ENCODE results near the gene PI4K2A.
"Not testable (repeated sequence)": the region's sequence is repeated elsewhere in the genome, so short reads cannot be mapped to it uniquely, and the experiment has no call there.

PI4K2A gene

GRCh38 chr10:97632949-97633884 is 7.3 kb upstream of the PI4K2A start, which contains the start of gene MORN4:
TSS of gene MORN4 (minus strand) at chr10:97633500. CDS start at chr10:97619653, 13,847 bp downstream.
- DNase-seq, result peak; percentile 92

DNA sequence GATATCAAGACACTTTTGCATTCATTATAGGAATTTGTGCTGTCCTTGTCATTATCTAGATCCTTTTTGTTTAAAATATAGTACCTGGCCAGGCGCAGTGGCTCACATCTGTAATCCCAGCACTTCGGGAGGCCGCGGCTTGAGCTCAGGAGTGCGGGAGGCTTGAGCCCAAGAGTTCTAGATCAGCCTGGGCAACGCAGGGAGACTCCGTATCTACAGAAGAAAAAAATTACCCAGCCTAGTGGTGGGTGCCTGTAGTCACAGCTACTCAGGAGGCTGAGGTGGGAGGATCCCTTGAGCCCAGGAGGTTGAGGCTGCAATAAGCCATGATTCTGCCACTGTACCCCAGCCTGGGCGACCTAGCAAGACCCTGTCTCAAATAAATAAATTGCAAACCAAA is 6.5 kb upstream of the PI4K2A start:
- peak; percentile 11 for DNase-seq

DNA sequence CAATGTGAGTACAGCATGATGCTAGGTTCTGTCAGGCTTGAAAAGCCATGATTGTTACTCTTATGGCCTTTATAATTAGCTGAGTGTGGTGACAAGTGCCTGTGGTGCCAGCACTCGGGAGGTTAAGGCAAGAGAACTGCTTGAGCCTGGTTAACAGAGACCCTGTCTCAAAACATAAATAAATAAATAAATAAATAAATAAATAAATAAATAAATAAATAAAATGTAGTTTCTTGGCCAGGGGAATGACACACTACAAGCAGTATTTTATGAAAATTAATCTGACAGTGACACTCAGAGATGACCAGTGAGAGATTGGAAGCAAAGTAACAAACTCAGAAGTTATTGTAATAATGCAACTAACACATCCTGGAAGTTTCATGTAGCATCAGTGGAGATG is 4.9 kb upstream of the PI4K2A start:
- DNase-seq, result no peak

DNA sequence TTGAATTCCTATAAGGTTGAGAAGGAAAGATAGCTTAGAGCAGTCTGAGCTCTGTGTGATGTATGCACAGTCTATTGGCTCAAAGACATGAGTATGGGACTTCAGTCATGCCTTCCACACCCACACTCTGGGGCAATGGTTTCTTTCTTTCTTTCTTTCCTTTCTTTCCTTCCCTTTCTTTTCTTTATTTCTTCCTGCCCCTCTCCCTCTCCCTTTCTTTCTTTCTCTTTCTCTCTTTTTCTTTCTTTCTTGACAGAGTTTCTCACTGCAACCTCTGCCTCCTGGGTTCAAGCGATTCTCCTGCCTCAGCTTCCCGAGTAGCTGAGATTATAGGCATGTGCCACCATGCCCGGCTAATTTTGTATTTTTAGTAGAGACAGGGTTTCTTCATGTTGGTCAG is 1.4 kb upstream of the PI4K2A start:
- DNase-seq, result not testable (repeated sequence)

DNA sequence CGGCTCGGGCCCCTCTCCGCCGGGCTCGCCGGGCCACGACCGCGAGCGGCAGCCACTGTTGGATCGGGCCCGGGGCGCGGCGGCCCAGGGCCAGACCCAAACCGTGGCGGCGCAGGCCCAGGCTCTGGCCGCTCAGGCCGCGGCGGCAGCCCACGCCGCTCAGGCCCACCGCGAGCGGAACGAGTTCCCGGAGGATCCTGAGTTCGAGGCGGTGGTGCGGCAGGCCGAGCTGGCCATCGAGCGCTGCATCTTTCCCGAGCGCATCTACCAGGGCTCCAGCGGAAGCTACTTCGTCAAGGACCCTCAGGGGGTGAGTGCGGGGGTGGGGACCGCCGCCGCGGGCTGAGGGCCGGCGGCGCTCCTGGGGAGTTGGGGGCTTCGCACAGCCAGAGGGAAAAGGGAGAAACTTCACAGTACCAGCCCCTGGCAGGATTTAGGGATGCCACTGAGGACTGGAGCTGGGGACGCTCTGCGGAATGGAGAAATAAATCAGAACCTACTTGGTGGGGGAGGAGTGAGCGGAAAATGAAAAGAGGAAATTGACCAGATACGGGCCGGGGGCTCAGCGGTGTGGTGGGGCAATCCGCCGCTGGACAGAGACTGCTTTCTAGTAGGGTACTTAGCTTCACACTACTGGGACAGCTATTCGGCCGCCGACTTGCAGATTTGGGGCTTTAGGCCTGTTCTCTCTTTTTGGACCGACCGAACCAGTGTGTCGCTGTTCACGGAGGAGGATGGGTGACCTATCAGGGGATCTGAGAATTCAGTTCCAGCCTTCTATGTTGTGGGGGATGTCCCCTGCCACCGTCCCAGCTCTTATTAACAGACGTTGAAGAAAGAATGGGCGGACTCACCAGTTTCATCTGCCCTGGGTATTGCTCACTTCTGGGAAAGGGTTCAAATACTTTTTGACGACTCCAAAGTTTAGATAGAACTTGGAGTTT is 669 bp downstream of the PI4K2A start:
- peak; percentile 23 for DNase-seq

- not testable (repeated sequence) for DNase-seq
These were observed 2.1 kb downstream of the PI4K2A start for GRCh38 chr10:97642471-97643159.

- DNase-seq, result no peak
These were observed 3.0 kb downstream of the PI4K2A start for GRCh38 chr10:97643441-97643985.

GRCh38 chr10:97644936-97645335 is 4.5 kb downstream of the PI4K2A start:
- no peak for DNase-seq

- no peak for DNase-seq
These were observed 7.1 kb downstream of the PI4K2A start for GRCh38 chr10:97647556-97647955.

- DNase-seq, result peak; percentile 38
These were observed 8.3 kb downstream of the PI4K2A start for GRCh38 chr10:97648562-97649404.

DNA sequence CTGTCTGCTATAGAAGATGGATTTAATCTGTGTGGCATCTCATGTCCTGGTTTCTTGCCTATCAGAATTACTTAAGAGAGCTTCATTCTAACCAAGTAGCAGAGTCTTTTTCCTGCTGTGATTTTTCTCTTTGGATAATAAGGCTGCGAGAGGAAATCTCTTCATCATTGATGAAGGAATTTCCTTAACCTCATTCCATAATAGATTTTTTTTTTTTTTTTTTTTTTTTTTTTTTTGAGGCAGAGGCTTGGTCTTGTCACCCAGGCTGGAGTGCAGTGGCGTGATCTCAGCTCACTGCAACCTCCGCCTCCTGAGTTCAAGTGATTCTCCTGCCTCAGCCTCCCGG is 8.9 kb downstream of the PI4K2A start:
- DNase-seq, result not testable (repeated sequence)

DNA sequence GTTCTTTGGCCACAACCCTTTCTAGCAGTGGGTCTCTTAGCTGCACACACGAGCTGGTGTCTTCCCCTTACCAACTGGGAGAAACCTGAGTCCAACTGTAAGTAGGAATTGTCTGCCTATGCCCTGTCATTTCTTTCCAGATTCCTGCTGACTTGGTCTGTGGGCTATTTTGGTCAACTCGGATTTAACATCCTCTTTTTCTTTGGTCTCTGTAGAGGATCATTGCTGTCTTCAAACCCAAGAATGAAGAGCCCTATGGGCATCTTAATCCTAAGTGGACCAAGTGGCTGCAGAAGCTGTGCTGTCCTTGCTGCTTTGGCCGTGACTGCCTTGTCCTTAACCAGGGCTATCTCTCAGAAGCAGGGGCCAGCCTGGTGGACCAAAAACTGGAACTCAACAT is 10.3 kb downstream of the PI4K2A start:
- DNase-seq, result no peak

DNA sequence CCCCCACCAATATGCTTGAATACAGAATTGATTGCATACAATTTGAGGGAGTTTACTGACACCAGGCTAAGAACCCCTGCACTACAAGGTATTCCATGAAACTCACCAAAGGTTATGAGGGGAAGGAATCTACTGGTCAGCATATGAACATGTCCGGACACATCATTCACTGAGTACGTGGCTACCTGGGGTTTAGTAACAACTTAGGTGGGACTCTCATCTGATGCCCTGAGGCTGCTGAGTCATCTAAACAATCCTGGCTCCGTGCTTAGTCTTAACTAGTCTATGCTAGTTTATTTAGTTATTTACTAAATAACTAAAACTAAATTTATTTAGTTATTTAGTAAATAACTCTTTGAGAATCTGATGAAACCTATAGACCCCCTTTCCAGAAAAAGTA is 11.3 kb downstream of the PI4K2A start:
- DNase-seq, result no peak

- DNase-seq, result no peak
These were observed 16.3 kb downstream of the PI4K2A start for GRCh38 chr10:97656777-97657176.

- no peak for DNase-seq
These were observed 19.1 kb downstream of the PI4K2A start for GRCh38 chr10:97659589-97659988.

DNA sequence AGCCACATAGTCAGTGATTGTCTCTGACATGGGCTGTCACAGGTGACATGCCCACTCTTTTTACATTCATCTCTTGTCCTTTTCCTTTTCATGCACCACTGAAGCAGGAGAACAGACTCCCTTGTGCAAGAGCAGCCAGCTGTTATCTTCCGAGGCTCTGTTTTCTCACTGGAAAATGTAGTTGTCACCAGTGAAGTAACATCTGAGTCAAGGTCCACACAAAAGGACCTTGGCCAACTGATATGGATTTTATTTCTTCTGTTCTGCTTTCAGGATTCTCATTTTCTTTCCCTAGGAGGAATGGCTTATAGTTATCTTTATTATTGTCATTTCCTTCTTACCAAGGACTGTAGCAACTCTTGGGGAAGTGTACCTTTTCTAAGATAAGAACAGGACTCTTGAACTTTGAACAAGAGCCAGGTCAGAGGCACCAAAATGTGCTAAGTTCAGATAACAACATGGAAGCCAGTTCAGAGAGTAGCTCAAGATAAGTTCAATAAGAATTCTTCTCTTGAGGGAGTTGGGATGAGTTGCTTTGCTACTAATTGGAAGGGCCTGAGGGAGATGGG is 23.9 kb downstream of the PI4K2A start:
- no peak for DNase-seq

DNA sequence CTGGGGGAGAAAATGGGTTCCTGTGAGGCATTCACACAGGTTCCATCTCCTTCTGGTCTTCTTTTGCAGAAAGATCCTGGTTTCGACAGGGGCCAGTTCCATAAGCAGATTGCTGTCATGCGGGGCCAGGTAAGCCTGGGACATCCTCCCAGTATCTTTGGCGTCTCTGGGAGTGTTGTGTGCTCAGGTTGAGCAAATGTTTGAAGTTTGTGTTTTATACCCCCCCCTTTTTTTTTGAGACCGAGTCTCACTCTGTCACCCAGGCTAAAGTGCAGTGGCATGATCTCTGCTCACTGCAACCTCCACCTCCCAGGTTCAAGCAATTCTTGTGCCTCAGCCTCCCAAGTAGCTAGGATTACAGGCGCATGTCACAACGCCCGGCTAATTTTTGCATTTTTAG is 26.5 kb downstream of the PI4K2A start:
- DNase-seq, result no peak

GRCh38 chr10:97667463-97667862 is 27.0 kb downstream of the PI4K2A start:
- DNase-seq, result no peak

DNA sequence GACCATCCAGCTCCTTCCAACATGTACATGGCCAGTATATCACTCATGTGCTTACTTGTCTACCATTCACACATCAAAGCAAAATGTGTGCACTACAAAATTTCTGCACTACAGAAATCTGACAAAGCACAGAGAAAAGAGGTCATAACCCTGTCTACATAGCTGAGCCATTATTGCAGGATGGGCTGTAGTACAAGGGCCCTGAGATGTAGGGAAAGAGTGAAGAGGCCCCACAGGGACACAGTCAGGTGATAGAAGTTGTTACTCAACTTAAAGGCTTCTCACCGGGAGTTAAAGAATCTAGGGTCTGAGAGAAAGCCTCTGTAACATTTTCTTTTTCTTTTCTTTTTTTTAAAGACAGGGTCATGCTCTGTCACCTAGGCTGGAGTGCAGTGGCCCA is 29.1 kb downstream of the PI4K2A start:
- DNase-seq, result no peak

DNA sequence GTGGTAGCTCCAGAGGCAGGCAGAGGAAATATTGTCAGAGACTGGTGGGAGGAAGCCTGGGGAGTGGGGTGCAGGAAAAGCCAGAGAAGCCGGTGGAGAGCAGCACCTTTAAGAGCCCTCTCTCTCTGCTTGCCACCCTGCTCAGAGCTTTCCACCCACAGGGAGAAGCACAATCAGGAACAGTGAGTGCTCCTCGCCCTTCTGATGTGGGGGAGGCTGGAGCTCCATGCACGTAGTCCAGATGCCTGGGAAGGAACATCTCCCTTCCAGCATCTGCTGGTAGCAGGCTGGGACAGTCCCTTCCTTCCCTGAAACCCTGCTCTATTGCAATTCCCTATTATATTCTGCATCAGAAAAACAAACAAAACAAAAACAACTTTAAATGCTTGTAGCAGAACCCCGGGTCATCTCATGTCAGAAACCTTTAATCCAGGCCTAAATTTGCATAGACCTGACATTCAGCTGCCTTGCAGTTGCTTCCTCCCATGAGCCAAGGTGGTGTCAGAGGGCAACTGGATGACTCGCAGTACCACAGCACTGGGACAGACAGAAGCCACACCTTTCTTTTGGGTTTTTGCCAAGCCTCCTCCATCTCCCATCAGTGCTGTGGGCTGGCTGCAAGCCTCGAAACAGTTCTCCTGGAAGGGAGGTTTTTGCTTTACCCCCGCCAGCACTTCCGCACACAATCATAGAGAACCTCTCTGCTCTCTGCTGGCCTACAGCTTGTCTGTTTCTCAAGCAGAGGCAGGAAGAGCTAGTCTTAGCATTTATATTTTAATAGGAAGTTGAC is 33.5 kb downstream of the PI4K2A start:
- DNase-seq, result no peak

DNA sequence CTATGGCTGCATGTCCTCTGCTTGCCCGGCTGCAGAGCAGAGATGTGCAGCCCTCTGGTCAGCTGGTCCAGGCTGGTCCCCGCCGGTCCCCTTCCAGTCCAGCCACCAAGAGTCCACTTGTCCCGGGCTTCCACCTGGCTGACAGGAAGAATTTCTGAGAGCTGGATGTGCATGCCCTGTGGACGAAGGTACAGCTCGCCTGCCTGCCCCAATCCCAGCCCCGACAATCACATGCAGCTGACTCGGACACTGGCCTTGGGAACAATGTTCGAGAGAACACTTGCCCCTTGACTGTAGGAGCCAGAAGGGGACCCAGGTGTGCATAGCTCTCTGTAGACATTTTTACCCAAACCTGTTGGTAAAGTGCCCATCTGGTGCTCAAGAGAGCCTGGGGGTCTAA is 34.8 kb downstream of the PI4K2A start:
- DNase-seq, result no peak

Data from activated naive CD4-positive, alpha-beta T cell treated with Interleukin-2 at 50 U/mL for 16 hours (primary cell).